ENCODE measurements around the gene GPR62. TPM values are rescaled to one million over a fixed set of nuclear protein-coding genes. Genes with fewer than 3 reads are reported as not detected.

The GPR62 gene
- total and polyA plus RNA-seq, 9 of the 15 experiments (the other 6 are each of a cell fraction or from before 2014, with no cell fraction given), result not detected

GRCh38 chr3:51968170-51968775 lies 13.1 kb downstream of the GPR62 start (continued):
- TF ChIP-seq MLX (CRISPR knock-in tag; conservative IDR thresholded peaks at IDR 0.05) (no peak), NELFE (IDR thresholded peaks at IDR 0.05; ENCODE audit: insufficient read depth, insufficient read length) (no peak), BRD4 (IDR thresholded peaks at IDR 0.05) (no peak), MYNN (IDR thresholded peaks at IDR 0.05) (peak; percentile 14; the same call in 1 of the 2 replicates), MYNN (CRISPR knock-in tag; IDR thresholded peaks at IDR 0.05) (no peak), ZNF740 (CRISPR knock-in tag; IDR thresholded peaks at IDR 0.05) (peak; percentile 70), ZNF740 (tag; IDR thresholded peaks at IDR 0.05) (peak in 1 of 2 experiments; percentile 16; a peak in 1 of 4 replicates)

- Histone ChIP-seq H3K27me3 (ENCODE audit: control insufficient read depth in 2 of 2, insufficient read depth in 2 of 2, low read length in 2 of 2) (no peaks in the 10 kb centered on the region), H3K27ac (ENCODE audit: extremely low read depth, low read depth, low read length) (no peak overlapping the region), H3K9me3 (replicated peaks; ENCODE audit: control insufficient read depth, insufficient read depth, low read depth, low read length) (no peaks in the 10 kb centered on the region), H4K20me1 (replicated peaks; ENCODE audit: control insufficient read depth, insufficient read depth, low read length) (0 out of 2 replicates have a peak, but pooled peaks cover 4% of the 10 kb centered on the region), H3K9ac (ENCODE audit: insufficient read depth in 1 of 2, low read depth in 2 of 2, low read length in 2 of 2) (no peak overlapping the region), H3K4me3 (no peak overlapping the region), H3K4me2 (ENCODE audit: insufficient read depth, low read length) (no peak overlapping the region), H3K36me3 (ENCODE audit: control insufficient read depth, insufficient read depth, low read length) (peaks cover 38% of the 10 kb centered on the region; the same call in 1 of the 3 replicates), H3K9me1 (ENCODE audit: control insufficient read depth, insufficient read depth, low read length) (peaks cover 3% of the 10 kb centered on the region), H2AFZ (ENCODE audit: low read depth, low read length) (no peak overlapping the region), H3K79me2 (ENCODE audit: control insufficient read depth, insufficient read depth, low read length) (peaks cover 32% of the 10 kb centered on the region), H3K4me1 (replicated peaks in 1 of 2; ENCODE audit: control insufficient read depth in 2 of 2, insufficient read depth in 2 of 2, low read length in 2 of 2) (peaks cover 4 to 61% of the 10 kb centered on the region in 2 experiments)
- FAIRE-seq (no peak), ATAC-seq (no peak), DNase-seq (ENCODE audit: extremely low read depth in 1 of 4, low spot score in 3 of 4) (no peak)
- 71% methylated on average over 5 of the region's 6 CpGs for WGBS (ENCODE audit: insufficient coverage, low coverage, missing lambda C conversion rate)
- ChIA-PET CTCF (ENCODE audit: low intra/inter-chr PET ratio) (no interaction called here), POLR2A (interaction anchor here (0.5 to 1.4 kb wide), 4 partner anchors 9 to 254 kb away, joined by 3 to 5 read pairs (median 3); no protein-coding TSS in a partner anchor)
- intact Hi-C loops (cut with micrococcal nuclease), result no loop called here
- peak in 1 of 2 experiments; percentile 11; a peak in 1 of 4 replicates for TF ChIP-seq KDM1A (IDR thresholded peaks at IDR 0.05)
- no peak for TF ChIP-seq GABPB1 (CRISPR knock-in tag; IDR thresholded peaks at IDR 0.05)
- TF ChIP-seq SETDB1 (IDR thresholded peaks at IDR 0.05; ENCODE audit: low read length), result no peak
- no peak for TF ChIP-seq C11orf30 (IDR thresholded peaks at IDR 0.05; ENCODE audit: low read depth)
- TSS peak; percentile 37 for BruUV-seq (replicated peaks)
- in situ Hi-C loops (cut with MboI), result no loop called here
Measured at GRCh38 chr3:51968883-51969678, 13.9 kb downstream of the GPR62 start.

Measured in K562 (cell line).